OCI-LY1 (cell line): Measurements from ENCODE around the gene RNF114.

Experiments
- CTCF ChIP-seq: fragments of 200-600 bp; sonication (generic), shearing (Covaris generic); IDR thresholded peaks from 2 replicates; pipeline ENCODE4 v1.5.1; 2017; ENCODE audit warnings: mild to moderate bottlenecking, antibody characterized with exemption, low read length, moderate library complexity, mixed read lengths
- EZH2 ChIP-seq: fragments of 200-600 bp; sonication (generic), shearing (Covaris generic); IDR thresholded peaks from 2 replicates; pipeline ENCODE4 v1.8.0; 2017; ENCODE audit warnings: borderline replicate concordance, mixed run types, mild to moderate bottlenecking, antibody characterized with exemption, low read length, moderate library complexity, mixed read lengths

- TF ChIP-seq CTCF, result no peak
- no peak for TF ChIP-seq EZH2
Measured at GRCh38 chr20:49929142-49929494, 7.1 kb upstream of the RNF114 start.
